ENCODE results near the gene ZGRF1. TPM values are rescaled to one million over a fixed set of nuclear protein-coding genes. Genes with fewer than 3 reads are reported as not detected.

The ZGRF1 gene
- total RNA-seq, 2 donors from 2014 or later: 2.9 to 8.9 TPM

- 6% methylated on average over 21 of the region's 21 CpGs for WGBS
- TF ChIP-seq POLR2A (IDR thresholded peaks at IDR 0.05) (no peak), POLR2AphosphoS5 (IDR thresholded peaks at IDR 0.05) (no peak)
- TF ChIP-seq, protein P1, sequence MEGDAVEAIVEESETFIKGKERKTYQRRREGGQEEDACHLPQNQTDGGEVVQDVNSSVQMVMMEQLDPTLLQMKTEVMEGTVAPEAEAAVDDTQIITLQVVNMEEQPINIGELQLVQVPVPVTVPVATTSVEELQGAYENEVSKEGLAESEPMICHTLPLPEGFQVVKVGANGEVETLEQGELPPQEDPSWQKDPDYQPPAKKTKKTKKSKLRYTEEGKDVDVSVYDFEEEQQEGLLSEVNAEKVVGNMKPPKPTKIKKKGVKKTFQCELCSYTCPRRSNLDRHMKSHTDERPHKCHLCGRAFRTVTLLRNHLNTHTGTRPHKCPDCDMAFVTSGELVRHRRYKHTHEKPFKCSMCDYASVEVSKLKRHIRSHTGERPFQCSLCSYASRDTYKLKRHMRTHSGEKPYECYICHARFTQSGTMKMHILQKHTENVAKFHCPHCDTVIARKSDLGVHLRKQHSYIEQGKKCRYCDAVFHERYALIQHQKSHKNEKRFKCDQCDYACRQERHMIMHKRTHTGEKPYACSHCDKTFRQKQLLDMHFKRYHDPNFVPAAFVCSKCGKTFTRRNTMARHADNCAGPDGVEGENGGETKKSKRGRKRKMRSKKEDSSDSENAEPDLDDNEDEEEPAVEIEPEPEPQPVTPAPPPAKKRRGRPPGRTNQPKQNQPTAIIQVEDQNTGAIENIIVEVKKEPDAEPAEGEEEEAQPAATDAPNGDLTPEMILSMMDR (IDR thresholded peaks at IDR 0.05): no peak
- peaks cover 65% of the 10 kb centered on the region for H3K27me3 ChIP-seq (replicated peaks; ENCODE audit: insufficient read depth)
- no peak overlapping the region for H3K4me3 ChIP-seq
- no peaks in the 10 kb centered on the region for H3K9me3 ChIP-seq
- no peak for DNase-seq (ENCODE audit: low spot score)
- no peaks in the 10 kb centered on the region for H3K4me1 ChIP-seq (replicated peaks)
- no peaks in the 10 kb centered on the region for H3K36me3 ChIP-seq
- intact Hi-C loops (cut with DNase I): loop anchor here (10.0 kb wide), 1 partner anchor 195 kb away; no protein-coding TSS in a partner anchor
- no peak overlapping the region for H3K27ac ChIP-seq
Measured at GRCh38 chr4:112519689-112520597, 116.8 kb downstream of the ZGRF1 start.

DNA sequence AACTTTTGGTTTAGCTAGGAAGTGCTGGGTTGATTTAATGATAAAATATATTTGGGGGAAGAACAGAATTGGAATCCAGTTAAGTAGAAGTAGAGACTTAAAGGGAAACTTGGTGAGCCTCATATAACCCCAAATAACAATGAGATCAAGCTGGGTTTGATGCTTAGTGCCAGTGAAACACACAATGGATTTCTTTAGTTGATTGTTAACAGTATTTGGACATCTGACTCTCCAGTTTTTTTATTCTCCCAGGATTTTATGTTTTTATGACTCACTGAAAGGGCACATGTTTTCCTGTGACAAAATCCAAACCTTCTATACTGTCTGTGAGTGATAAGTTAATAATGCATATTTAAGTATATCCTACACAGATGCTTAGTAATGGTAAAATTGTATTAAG lies 118.0 kb downstream of the ZGRF1 start:
- intact Hi-C loops (cut with DNase I): no loop called here
- H3K27ac ChIP-seq: no peak overlapping the region
- DNase-seq (ENCODE audit: low spot score): no peak
- H3K27me3 ChIP-seq (replicated peaks; ENCODE audit: insufficient read depth): peaks cover 61% of the 10 kb centered on the region
- TF ChIP-seq, protein P1 (IDR thresholded peaks at IDR 0.05): no peak
- TF ChIP-seq POLR2AphosphoS5 (IDR thresholded peaks at IDR 0.05) (no peak), POLR2A (IDR thresholded peaks at IDR 0.05) (no peak)
- no peaks in the 10 kb centered on the region for H3K4me1 ChIP-seq (replicated peaks)
- H3K4me3 ChIP-seq: no peak overlapping the region
- H3K36me3 ChIP-seq: no peaks in the 10 kb centered on the region
- H3K9me3 ChIP-seq: no peaks in the 10 kb centered on the region

GRCh38 chr4:112517911-112518310 lies 118.8 kb downstream of the ZGRF1 start:
- no peak for DNase-seq (ENCODE audit: low spot score)
- no peaks in the 10 kb centered on the region for H3K9me3 ChIP-seq
- H3K36me3 ChIP-seq: no peaks in the 10 kb centered on the region
- TF ChIP-seq, protein P1 (IDR thresholded peaks at IDR 0.05): no peak
- TF ChIP-seq POLR2A (IDR thresholded peaks at IDR 0.05): no peak
- no peak for TF ChIP-seq POLR2AphosphoS5 (IDR thresholded peaks at IDR 0.05)
- H3K27me3 ChIP-seq (replicated peaks; ENCODE audit: insufficient read depth): peaks cover 54% of the 10 kb centered on the region
- intact Hi-C loops (cut with DNase I): no loop called here
- H3K4me3 ChIP-seq: no peak overlapping the region
- no peak overlapping the region for H3K27ac ChIP-seq
- H3K4me1 ChIP-seq (replicated peaks): no peaks in the 10 kb centered on the region
- 32% methylated on average over 3 of the region's 3 CpGs for WGBS

GRCh38 chr4:112517067-112517634 lies 119.6 kb downstream of the ZGRF1 start:
- Histone ChIP-seq H3K27me3 (replicated peaks; ENCODE audit: insufficient read depth) (peaks cover 53% of the 10 kb centered on the region), H3K4me1 (replicated peaks) (no peaks in the 10 kb centered on the region), H3K27ac (no peak overlapping the region), H3K4me3 (no peak overlapping the region), H3K36me3 (no peaks in the 10 kb centered on the region), H3K9me3 (no peaks in the 10 kb centered on the region)
- TF ChIP-seq, protein P1 (IDR thresholded peaks at IDR 0.05): no peak
- no peak for TF ChIP-seq POLR2A (IDR thresholded peaks at IDR 0.05)
- no peak for TF ChIP-seq POLR2AphosphoS5 (IDR thresholded peaks at IDR 0.05)
- DNase-seq (ENCODE audit: low spot score): no peak
- intact Hi-C loops (cut with DNase I): no loop called here
- WGBS: under 1% methylated on average over 18 of the region's 20 CpGs
